Kidney capillary endothelial cell (primary cell): ENCODE results near the gene FSD2.
"Not testable (repeated sequence)": the region's sequence is repeated elsewhere in the genome, so short reads cannot be mapped to it uniquely, and the experiment has no call there.

ENCODE experiments used
- DNase-seq: peaks from one replicate; pipeline ENCODE4 v3.0.0-alpha.2; 2018; ENCODE audit warnings: low spot score

FSD2 gene

DNA sequence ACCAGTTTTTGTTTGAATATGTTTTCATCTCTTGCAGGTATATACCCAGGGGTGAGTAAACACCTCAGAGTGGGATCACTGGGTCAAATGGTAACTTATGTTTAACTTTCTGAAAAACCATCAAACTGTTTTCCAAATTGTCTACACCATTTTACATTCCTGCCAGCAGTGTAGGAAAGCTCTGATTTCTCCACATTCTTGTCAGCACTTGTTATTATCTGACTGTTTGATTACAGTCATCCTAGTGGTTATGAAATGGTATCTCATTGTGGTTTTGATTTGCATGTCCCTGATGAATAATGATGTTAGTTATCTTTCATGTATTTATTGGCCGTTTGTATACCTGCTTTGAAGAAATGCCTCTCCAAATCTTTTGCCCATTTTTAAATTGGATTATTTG is 13.8 kb downstream of the FSD2 start:
- DNase-seq = no peak

DNA sequence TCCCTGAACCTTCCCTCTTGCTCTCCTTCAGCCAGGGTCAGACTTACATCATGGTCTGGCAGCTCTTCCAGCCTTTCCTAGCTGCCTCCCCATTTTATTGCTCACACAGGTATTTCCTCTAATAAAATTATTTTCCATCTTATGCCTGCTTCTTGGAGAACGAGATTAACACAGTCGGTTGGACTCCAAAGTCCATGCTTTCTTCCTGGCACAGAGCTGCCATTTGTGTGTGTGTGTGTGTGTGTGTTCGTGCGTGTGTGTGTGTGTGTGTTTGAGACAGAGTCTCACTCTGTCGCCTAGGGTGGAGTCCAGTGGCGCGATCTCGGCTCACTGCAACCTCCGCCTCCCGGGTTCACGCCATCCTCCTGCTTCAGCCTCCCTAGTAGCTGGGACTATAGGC is 15.5 kb downstream of the FSD2 start:
- DNase-seq = no peak

DNA sequence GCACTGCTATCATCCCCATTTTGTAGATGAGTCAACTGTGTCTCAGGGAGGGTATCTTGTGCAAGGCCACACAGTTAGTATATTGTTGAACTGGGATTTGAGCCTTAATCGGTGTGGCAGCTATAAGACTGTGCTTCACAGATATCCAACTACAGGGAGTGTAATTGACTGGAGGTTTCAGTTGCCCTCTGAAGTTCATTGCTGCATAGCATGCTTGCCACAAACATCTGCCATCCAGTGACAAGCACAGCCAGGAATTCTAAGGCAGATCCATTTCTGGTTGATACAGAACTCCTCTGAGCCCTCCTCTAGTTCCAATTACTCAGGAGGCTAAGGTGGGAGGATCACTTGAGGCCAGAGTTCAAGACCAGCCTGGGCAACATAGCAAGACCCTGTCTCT is 16.4 kb downstream of the FSD2 start:
- DNase-seq = no peak

DNA sequence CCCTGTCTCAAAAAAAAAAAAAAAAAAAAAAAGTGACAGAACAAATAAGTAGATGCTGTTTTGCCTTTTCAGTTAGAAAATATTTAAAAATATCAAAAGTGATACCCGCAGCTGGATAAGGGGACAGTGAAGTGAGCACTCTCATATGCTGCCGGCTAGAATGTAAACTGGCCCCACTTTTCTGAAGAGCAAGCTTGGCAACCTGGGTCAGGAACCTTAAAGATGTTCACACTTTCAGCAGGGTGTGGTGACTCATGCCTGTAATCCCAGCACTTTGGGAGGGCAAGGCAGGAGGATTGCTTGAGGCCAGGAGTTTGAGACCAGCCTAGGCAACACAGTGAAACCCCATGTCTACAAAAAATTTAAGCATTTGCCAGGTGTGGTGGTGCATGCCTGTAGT is 17.4 kb downstream of the FSD2 start:
- no peak for DNase-seq

DNA sequence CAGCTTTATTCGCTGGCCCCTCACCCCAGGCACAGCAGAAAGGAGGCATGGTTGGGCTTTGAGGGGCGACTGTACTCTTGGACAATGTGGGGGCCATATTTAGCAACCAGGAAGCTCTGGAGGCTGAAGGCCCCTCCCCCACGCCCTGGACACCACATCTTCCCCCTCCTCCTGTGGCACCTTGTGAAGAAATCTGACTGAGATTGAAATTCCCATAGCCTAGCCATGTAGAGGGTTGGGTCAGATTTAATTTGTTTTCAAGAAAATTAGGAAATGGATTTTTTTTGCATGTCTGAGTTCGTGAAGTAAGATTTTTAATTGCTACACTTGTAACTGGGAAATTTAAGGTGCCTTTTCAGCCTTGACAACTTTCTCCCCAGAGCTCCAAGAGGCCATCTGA is 24.5 kb downstream of the FSD2 start:
- DNase-seq = no peak

DNA sequence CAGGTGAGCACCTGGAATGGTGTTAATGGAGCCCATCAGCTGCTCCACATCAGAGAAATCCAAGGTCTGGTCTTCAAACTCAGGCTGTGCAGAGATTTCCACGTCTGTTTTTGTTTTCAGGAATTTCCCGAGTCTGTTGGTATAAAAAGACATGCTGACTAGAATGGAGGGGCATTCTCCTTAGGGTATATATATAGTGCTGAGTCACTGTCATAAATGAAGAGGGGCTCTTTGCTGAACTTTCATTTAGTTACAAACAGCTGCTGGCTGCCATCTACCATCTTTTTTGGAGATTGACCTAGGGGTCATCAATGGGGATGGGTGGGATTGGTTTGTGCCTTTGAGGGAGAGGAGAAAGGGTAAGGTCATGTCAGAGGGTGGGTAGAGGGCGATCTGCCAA is 27.1 kb downstream of the FSD2 start:
- no peak for DNase-seq

DNA sequence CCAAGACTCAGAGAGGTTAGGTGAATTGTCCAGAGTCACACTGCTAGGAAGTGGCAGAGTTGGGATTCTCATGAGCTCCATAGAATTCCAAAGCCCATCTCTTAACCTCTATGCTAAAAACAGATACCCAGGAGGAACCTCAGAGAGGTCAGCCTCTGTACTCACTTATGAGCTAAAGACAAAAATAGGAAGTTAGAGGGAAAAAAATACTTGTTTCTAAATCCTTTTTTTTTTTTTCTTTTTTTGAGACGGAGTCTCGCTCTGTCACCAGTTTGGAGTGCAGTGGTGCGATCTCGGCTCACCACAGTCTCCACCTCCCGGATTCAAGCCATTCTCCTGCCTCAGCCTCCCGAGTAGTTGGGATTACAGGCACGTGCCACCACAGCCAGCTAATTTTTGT is 31.4 kb downstream of the FSD2 start:
- DNase-seq = no peak

DNA sequence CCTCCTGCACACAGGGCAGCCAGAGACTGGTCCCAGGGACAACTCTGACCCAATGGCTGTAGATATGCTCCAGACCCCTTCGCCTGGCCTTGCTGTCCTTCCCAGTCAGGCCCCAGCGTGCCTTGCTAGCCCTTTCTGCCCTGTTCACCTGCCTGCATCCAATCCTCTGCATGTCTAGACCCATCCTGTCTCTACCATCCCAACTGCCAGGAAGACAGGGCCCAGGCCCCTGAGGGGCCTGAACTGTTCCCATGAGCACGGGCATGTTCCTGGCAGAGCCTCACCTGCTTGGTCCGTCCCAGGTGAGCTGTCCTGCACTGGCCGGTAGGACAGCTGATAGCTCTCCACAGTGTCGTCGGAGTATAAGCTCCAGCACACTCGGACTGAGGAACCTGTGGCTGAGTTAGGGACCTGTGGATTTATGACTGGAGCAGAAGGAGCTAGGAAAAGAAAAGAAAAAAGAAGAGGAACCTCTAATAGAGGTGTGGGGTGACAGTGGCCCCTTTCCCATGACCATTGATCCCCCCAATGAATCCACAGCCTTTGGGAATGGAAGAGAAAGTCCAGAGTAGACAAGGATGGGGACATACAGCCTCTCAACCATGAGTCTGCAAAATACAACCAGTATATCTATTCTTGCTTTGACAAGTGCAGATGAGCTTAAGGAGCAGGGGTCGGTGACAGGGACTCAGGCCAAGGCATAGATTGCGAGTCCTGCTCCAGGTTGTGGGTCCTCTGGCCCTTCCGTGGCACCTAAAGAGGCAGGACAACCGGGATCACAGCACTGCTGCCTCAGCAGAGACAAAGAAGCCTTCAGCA is 33.9 kb downstream of the FSD2 start:
- DNase-seq = no peak

DNA sequence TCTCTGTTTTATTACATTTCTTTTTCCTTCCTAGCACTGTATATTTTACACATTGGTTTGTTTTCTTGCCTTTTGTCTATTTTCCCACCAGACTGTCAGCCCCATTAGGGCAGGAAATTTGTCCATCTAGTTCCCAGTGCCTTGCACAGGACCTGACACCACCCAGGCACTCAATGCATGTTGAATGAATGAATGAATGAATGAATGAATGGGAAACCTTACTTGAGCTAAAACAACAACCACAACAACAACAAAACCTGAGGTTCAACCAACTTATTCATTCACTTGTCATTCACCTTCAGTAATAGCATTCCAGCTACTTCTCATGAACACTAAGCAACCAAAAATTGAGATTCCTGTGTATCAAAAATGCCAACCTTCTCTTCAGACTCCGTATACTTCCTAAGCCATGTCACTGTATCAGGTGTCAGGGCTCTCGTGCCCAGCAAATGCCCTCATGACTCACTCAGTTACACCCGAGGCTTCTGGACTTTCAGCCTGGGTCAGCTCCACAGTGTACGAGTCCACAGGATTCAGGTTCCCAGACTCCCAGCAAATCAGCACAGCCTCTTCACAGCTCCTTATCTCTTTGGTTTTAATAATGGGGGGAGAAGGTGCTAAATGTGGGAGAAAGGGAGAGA is 37.3 kb downstream of the FSD2 start:
- no peak for DNase-seq

DNA sequence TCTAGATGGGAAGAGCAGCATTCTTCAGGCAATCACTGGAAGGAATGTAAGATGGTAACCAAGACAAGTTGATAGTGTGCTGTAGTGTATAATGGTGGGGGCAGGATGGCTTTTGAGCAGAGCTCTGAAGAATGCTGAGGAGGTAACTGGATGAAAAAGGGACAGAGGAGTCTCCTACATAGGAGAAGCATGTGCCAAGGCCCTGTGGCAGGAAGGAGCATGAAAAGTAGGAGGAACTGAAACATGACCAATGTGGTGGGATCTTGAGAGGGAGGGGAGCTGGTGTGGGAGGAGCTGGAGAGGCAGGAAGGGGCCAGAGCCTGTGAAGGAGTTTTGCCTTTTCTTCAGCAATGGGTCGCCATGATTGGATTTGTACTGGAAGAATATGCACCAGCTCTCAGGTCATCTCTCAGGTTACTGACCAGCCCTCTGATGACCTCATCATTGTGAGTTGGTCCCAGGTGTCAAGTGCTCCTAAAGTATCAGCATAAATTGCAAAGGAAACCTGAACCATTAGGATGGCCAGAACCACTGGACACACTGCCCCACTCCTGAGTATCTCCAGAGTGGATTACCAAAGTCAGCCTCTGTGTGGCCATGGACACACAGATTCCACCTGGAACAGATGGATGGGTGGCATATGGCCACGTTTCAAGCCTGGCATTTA is 38.6 kb downstream of the FSD2 start:
- DNase-seq = no peak

DNA sequence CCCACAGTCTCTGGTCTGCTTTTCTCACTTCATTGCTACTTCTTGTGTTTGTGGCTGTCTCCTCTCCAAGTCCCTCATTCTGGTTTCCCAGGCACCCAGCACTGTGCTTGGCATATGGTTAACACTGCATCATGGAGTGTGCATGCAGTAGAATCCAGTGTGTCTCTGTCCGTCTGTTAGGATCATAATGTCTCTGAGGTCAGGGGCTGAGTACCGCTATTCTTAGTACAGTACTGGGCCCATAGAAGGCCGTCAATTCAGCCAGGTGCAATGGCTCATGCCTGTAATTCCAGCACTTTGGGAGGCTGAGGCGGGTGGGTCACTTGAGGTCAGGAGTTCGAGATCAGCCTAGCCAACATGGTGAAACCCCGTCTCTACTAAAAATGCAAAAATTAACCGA is 39.7 kb downstream of the FSD2 start:
- DNase-seq = not testable (repeated sequence)

DNA sequence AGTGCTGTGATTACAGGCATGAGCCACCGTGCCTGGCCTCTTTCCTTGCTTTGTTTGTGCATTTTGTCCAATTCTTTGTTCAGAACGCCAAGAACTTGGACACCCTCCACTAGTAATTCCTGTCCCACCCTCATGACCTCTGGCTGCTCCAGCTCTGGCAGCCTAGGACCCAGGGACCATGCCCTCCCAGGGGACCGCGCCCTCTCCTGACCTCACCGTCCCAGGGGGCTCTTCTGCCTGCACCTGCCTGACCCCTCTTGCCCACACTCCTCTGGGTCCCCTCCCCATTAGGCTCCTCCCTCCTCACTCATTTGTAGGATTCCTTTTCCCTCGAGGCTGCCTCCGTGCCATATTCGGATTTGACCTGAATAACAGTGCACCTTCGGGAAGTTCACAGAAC is 41.1 kb downstream of the FSD2 start:
- DNase-seq = no peak

DNA sequence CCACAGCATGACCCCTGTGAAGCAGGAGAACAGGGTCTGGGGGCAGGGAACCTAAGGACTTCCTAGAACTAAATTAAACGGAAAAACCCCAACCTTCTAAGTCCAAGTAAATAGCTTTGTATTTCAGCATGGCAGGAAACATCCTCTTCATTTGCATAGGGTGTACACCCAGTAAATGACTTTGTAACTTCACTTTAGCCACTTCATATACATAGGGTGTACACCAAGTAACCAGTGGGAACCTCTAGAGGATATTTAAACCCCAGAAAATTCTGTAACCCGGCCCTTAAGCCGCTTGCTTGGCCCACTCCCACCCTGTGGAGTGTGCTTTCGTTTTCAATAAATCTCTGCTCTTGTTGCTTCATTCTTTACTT is 41.8 kb downstream of the FSD2 start:
- no peak for DNase-seq

DNA sequence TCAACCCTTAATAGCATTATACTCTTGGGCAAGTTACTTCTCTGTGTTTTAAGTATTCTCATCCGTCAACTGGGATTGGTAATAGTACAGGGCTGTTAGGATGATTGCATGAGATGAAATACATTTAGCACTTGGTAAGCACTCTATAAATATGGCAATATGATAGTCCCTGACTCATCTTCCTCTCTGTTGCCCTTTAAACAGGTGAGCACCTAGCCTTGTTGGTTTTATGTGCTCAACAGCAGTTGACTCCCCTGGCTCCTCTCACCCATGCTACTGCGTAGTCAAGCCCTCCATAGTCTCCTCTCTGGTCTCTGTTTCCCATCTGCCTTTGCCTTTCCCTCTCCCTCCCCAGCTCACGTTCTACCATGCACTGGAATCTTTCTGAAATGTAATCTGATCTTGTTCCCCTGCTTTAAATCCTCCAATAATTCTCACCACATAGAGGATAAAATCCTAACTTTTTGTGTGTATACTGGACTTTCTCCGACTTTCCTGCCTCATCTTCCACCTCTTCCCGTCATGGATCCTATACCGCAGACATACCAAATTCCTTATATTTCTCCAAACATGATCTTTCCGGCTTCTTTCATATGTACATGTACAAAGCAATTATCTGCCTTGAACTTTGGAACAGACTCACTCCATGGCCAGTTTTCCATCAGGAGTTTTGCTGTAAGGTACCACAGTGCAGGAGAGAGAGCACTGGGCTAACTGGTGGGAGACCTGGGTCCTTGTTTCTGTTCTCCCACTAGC is 42.3 kb downstream of the FSD2 start:
- DNase-seq = no peak

DNA sequence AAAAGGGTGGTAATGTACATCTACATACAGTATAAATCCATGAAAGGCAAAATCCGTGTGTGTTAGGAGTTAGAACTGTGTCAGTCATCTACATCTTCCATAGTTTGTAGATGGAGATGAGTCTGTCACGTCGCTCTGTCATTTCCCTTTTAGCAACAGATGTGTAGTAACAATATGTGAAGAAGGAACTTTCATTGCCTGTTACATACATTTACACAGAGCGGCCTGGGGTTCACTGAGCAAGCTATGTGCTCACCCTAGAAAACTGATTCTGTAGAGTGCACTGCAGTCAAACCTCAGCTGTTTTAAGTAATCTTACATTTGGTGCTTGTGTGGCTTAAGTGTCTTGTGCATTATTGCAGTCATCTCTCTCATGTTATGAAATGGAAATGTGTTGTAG is 54.6 kb downstream of the FSD2 start:
- peak; percentile 9 for DNase-seq

DNA sequence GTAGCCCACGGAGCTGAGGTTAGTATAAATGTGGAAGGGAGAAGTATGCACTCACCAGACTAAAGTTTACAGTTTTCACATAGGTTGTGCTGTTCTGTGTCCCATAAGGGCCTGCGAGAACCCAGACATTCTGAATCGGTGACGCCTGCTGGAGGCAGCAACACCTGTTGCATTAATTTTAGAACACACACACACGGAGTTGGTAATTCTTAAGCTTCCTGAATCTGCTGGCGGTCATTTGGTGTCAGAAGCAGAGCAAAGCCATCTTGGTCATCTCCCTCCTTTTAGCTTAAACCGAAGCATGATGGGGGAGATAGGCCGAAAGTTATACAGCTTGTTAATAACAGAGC is 55.1 kb downstream of the FSD2 start:
- peak; percentile 2 for DNase-seq

DNA sequence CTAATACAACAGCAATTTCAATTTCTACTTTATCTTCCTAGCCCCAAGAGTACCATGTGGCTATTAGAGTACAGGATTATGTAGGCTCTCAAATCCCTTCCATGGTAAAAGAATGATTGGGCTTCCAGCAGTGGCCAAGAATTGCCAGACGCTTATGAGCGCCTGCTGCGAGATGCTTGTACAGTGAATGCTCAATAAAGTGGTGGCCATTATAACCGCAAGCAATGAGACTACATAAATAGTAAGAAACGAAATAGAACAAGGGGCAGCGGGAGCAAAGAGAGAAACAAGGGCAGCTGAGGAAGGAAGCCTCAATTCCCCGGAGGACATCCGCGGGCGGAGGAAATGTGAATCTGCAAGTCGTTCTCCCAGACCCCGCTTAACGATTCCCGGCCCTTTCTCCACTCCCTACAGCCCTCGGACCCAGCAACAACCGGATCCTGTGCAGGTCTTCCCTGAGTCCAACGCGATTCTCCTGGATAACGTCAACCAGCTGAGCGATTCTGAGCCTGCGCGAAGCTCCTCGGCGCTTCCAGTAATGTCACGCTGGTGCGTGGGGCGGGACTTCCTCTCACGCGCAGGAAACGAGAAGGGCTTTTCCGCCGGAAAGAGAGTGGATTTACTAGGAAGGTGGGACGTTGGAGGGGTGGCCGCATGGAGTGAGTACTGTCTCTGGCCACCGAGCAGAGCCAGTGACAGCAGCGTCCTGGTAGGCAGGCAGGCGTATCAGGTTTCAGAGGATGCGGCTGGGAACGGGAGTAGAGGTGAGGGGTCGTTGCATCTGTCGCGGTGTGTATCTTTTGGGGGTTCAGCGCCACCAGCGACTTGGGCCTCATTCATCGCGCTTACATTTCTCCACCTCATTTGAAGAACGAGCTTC is 55.7 kb downstream of the FSD2 start:
- DNase-seq = peak; percentile 93

DNA sequence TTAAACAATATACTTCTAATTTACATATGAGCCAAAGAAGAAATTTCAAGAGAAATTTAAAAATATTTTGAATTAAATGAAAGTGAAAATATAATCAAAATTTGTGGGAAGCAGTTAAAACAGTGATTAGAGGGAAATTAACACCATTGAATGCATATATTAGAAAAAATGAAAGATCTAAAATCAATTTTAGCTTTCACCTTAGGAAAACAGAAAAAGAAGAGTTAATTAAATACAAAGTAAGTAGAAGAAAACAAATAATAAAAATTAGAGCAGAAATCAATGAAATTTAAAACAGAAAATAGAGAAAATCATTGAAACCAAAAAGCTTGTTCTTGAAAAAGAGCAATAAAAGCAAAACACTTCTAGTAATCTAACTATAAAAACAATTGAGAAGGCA is 57.6 kb downstream of the FSD2 start:
- DNase-seq = no peak

DNA sequence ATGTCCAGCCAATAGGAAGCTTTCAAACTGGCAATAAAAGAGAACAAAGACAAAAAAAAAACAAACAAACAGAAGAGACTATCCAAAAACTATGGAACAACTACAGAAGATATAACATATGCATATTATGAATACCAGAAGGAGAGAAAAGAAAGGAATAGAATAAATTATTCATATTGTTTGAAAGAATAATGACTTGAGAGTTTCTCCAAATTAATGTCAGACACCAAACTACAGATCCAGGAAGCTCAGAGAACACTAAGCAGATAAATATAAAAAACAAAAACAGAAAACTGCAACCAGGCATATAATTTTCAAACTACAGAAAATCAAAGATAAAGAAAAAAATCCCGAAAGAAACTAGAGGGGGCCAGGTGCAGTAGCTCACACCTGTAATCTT is 62.1 kb downstream of the FSD2 start:
- no peak for DNase-seq

DNA sequence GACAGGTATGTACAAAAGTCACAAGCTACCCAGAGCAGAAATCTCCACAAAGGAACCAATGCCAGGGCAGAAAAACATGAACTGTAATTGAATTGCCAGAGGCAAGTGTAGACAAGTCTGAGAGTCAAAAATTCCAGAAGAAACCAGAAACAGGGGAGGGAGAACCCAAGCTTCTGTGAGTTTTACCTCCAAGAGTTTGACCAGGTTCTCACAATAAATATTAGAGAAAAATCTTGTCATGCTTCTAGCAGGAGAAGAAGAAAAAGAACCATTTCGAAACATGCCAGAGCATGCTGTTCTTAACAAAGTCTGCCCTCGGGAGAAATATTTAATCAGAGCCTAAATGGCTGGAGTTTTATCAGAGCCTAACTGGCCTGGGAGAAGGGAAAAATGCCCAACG is 63.7 kb downstream of the FSD2 start:
- DNase-seq = no peak

DNA sequence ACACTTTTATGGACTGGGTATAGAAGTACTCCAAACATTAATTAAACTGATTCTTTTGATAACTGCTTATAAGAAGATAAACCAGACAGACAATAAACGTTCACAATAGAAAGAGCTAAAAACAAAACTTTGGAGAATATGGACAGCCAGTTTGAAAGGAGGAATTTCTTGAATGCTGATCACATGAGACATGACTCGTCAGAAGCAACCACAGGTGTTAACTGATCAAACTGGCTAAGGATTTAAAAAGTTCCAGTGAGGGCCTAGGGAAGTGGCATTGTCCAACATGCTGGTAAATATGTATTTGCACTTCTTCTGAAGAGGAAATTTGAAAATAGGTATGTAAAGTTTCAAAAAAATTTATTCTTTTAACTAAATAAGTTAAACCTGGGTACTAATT is 66.8 kb downstream of the FSD2 start:
- no peak for DNase-seq

DNA sequence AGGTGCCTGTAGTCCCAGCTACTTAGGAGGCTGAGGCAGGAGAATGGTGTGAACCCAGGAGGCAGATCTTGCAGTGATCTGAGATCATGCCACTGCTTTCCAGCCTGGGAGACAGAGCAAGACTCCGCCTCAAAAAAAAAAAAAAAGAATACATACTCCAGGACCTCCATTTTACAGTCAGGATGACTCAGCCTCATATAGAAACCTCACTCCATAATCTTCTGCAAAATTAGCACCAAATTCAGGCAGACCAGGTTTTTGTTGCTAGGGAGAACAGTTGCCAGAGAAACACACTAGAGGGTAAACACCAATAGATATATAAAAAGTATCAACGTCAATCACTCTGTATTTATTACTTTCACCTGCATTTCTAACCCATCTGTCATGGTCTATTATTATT is 67.9 kb downstream of the FSD2 start:
- no peak for DNase-seq
